22Rv1 (cell line): ENCODE data around the gene FAM9C.
"Not testable (repeated sequence)": the region's sequence is repeated elsewhere in the genome, so short reads cannot be mapped to it uniquely, and the experiment has no call there.

Experiments used
- CTCF ChIP-seq: fragments of 450-650 bp; IDR thresholded peaks from 2 replicates; pipeline ENCODE4 v1.5.1; 2017; ENCODE audit warnings: mild to moderate bottlenecking
- ZFX ChIP-seq: fragments of 450-650 bp; IDR thresholded peaks from 2 replicates; pipeline ENCODE4 v1.6.1; 2017; ENCODE audit warnings: antibody characterized with exemption, borderline replicate concordance

GRCh38 chrX:13063124-13063523, 18.7 kb upstream of the FAM9C start:
- TF ChIP-seq CTCF, ZFX: not testable (repeated sequence)
